GM12892 (cell line): ENCODE measurements around the gene HEXA.

Source experiments
- POLR2A ChIP-seq: IDR thresholded peaks from 2 replicates; pipeline ENCODE4 v1.6.1; 2011; ENCODE audit warnings: low read depth, low read length, control low read depth
- POLR2AphosphoS5 ChIP-seq: IDR thresholded peaks from 2 replicates; pipeline ENCODE4 v1.6.1; 2011; ENCODE audit warnings: low read depth, low read length, control low read depth
- TAF1 ChIP-seq: IDR thresholded peaks from 2 replicates; pipeline ENCODE4 v1.6.1; 2011; ENCODE audit warnings: low read depth, mild to moderate bottlenecking, control low read depth, low read length, borderline replicate concordance

DNA sequence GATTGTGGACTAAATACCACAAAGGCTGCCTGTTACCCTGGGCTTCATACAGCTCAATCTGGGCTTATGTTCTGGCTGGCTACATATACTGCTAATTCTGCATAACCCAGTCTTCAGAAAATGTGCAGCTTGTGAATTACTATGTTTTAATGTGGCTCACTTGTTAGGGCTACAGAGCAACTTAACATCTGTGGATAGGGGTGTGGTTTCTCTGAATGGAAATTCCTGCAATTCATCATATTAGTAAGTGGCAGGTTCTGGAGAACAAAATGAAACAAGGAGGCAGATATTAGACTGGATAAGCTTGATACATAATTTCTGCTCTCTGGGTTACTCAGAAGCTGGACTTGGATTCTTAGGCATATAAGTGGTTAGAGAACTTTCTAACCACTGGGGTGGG, 29.0 kb upstream of the HEXA start:
- TF ChIP-seq POLR2A (no peak), POLR2AphosphoS5 (no peak), TAF1 (no peak)
